HepG2 (cell line): Measurements from ENCODE around the gene ACADS. TPM values are rescaled to one million over a fixed set of nuclear protein-coding genes. Genes with fewer than 3 reads are reported as not detected.

ENCODE experiments used
- EED ChIP-seq: sonication (generic); formaldehyde crosslinking; IDR thresholded peaks from 2 replicates; pipeline ENCODE4 v1.5.0; 2020; ENCODE audit warnings: mild to moderate bottlenecking, missing genetic modification reagents
- ELF1 ChIP-seq: sonication (generic); formaldehyde crosslinking; IDR thresholded peaks from 2 replicates; pipeline ENCODE4 v1.4.0; 2020; ENCODE audit warnings: missing genetic modification reagents
- FOXA3 ChIP-seq: IDR thresholded peaks from 2 replicates; pipeline ENCODE4 v1.6.1; 2016; ENCODE audit warnings: missing genetic modification reagents, missing compliant biosample characterization
- GABPB1 ChIP-seq: IDR thresholded peaks from 2 replicates; pipeline ENCODE4 v1.6.1; 2016; ENCODE audit warnings: mild to moderate bottlenecking, missing genetic modification reagents, moderate library complexity, missing compliant biosample characterization
- HES4 ChIP-seq: sonication (generic); formaldehyde crosslinking; IDR thresholded peaks from 2 replicates; pipeline ENCODE4 v1.9.0; 2021; ENCODE audit warnings: mild to moderate bottlenecking, missing genetic modification reagents, borderline replicate concordance
- HMG20A ChIP-seq: IDR thresholded peaks from 2 replicates; pipeline ENCODE4 v1.6.1; 2016; ENCODE audit warnings: borderline replicate concordance
- NONO ChIP-seq, 2 experiments: fragments of 450-650 bp in 1 of 2; sonication (generic) in 1 of 2; formaldehyde crosslinking in 1 of 2; IDR thresholded peaks in 1 of 2; conservative IDR thresholded peaks in 1 of 2; 2 replicates each; pipeline versions ENCODE4 v1.6.1 to v1.8.0; 2017 to 2022; ENCODE audit warnings: mild to moderate bottlenecking in 1 of 2, missing genetic modification reagents in 1 of 2, moderate library complexity in 1 of 2
- PRDM10 ChIP-seq: sonication (generic); formaldehyde crosslinking; IDR thresholded peaks from 2 replicates; pipeline ENCODE4 v1.4.0; 2020; ENCODE audit warnings: low read depth, missing genetic modification reagents
- RCOR2 ChIP-seq: IDR thresholded peaks from 2 replicates; pipeline ENCODE4 v1.6.1; 2016; ENCODE audit warnings: missing biosample characterization, missing genetic modification reagents
- TEAD2 ChIP-seq: sonication (generic); formaldehyde crosslinking; IDR thresholded peaks from 2 replicates; pipeline ENCODE4 v1.9.0; 2021; ENCODE audit warnings: missing genetic modification reagents
- TP53 ChIP-seq: sonication (generic); formaldehyde crosslinking; conservative IDR thresholded peaks from 2 replicates; pipeline ENCODE4 v1.4.0; 2020; ENCODE audit warnings: missing genetic modification reagents
- ZBED4 ChIP-seq: sonication (generic); formaldehyde crosslinking; IDR thresholded peaks from 2 replicates; pipeline ENCODE4 v1.4.0; 2020; ENCODE audit warnings: missing genetic modification reagents, borderline replicate concordance
- ZC3H4 ChIP-seq: sonication (generic); formaldehyde crosslinking; IDR thresholded peaks from 2 replicates; pipeline ENCODE4 v1.4.0; 2020; ENCODE audit warnings: missing genetic modification reagents, borderline replicate concordance
- ZFY ChIP-seq: sonication (generic); formaldehyde crosslinking; IDR thresholded peaks from 2 replicates; pipeline ENCODE4 v1.4.0; 2020; ENCODE audit warnings: missing genetic modification reagents
- ZNF432 ChIP-seq: sonication (generic); formaldehyde crosslinking; IDR thresholded peaks from 2 replicates; pipeline ENCODE4 v1.5.0; 2020; ENCODE audit warnings: missing genetic modification reagents, mild to moderate bottlenecking, borderline replicate concordance
- ZNF772 ChIP-seq: sonication (generic); formaldehyde crosslinking; IDR thresholded peaks from 2 replicates; pipeline ENCODE4 v1.5.0; 2020; ENCODE audit warnings: mild to moderate bottlenecking, missing genetic modification reagents
- ZNF775 ChIP-seq: sonication (generic); formaldehyde crosslinking; IDR thresholded peaks from 2 replicates; pipeline ENCODE4 v1.4.0; 2020; ENCODE audit warnings: missing genetic modification reagents, mild to moderate bottlenecking, moderate library complexity, borderline replicate concordance
- ZNF850 ChIP-seq: sonication (generic); formaldehyde crosslinking; conservative IDR thresholded peaks from 2 replicates; pipeline ENCODE4 v1.9.0; 2021; ENCODE audit warnings: mild to moderate bottlenecking, missing genetic modification reagents
- polyA plus RNA-seq, 8 experiments: library from polyadenylated mRNA; depleted of rRNA in 3 of 8; stranded (reverse) in 7 of 8; unstranded in 1 of 8; fragments of >200 nt; fragmentation: Illumina TruSeq in 4 of 8; extraction: Trizol in 4 of 8; gene quantifications; 2 replicates each; pipeline versions ENCODE4 v1.2.1 to v1.2.3, GENCODE V29; 2011 to 2016; ENCODE audit warnings: low read depth in 4 of 8, missing spikeins in 1 of 8, mixed read lengths in 1 of 8; ENCODE audit not compliant: insufficient read depth in 1 of 8
- total RNA-seq, 5 experiments: library from RNA; depleted of rRNA; stranded (reverse); fragments of >200 nt; fragmentation: Illumina TruSeq; extraction: Trizol; gene quantifications; 2 replicates each; pipeline ENCODE4 v1.2.3, GENCODE V29; 2016; ENCODE audit warnings: low read depth in 1 of 5
- TF ChIP-seq, protein P1 (sequence below): fragments of 450-650 bp; IDR thresholded peaks from 2 replicates; pipeline ENCODE4 v1.6.1; 2017; ENCODE audit warnings: mild to moderate bottlenecking

Gene ACADS
- total and polyA plus RNA-seq, 2 of the 13 experiments (the other 11 are each of a cell fraction or from before 2014, with no cell fraction given) = 17.4 to 27.7 TPM

DNA sequence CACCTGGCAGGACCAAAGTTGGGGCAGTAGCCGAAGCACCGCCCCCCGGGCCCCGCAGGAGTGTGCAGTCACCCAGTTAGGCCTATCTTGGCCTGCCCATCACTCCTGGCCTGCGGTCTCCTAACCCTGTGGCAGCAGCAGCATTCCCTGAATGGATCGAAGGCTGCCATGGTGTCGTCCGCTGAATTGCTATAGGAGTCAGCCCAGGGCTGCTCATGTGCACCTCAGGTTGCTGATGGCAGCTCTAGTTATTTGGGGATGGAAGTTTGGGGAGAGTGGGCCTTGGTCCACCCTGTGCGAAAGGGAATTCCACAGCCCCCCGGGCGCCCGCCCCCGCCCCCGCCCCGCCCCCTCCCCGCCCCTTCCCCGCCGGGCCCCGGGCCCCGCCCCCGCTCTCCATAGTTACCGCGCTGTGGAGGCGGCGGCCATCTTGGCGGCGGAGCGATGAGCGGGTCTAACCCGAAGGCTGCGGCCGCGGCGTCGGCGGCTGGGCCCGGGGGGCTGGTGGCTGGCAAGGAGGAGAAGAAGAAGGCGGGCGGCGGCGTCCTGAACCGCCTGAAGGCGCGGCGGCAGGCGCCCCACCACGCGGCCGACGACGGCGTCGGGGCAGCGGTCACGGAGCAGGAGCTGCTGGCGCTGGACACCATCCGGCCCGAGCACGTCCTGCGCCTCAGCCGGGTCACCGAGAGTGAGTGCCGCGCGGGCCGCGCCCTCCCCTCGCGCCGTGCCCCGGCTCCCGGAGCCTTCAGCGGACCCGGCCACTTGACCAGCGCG, 15.4 kb upstream of the ACADS start, which contains the start of gene UNC119B (continued):
- TF ChIP-seq ZBED4 (0 out of 2 replicates have a peak, but pooled peaks have one; percentile 49), HES4 (CRISPR knock-in tag) (0 out of 2 replicates have a peak, but pooled peaks have one; percentile 35), EED (no peak), NONO (IDR thresholded peaks at IDR 0.05) (no peak), NONO (CRISPR knock-in tag; conservative IDR thresholded peaks at IDR 0.05) (peak; percentile 71; the same call in 1 of the 2 replicates), ELF1 (CRISPR knock-in tag) (no peak), TEAD2 (CRISPR knock-in tag) (0 out of 2 replicates have a peak, but pooled peaks have one; percentile 14), ZC3H4 (CRISPR knock-in tag) (no peak), ZNF432 (CRISPR knock-in tag) (no peak), FOXA3 (no peak), ZFY (CRISPR knock-in tag) (peak; percentile 91), ZNF775 (CRISPR knock-in tag) (no peak), TP53 (no peak), GABPB1 (no peak), RCOR2 (no peak), PRDM10 (CRISPR knock-in tag) (peak; percentile 40; the same call in 1 of the 2 replicates), ZNF772 (no peak), ZNF850 (CRISPR knock-in tag) (no peak), HMG20A (no peak)
- TF ChIP-seq, protein P1, sequence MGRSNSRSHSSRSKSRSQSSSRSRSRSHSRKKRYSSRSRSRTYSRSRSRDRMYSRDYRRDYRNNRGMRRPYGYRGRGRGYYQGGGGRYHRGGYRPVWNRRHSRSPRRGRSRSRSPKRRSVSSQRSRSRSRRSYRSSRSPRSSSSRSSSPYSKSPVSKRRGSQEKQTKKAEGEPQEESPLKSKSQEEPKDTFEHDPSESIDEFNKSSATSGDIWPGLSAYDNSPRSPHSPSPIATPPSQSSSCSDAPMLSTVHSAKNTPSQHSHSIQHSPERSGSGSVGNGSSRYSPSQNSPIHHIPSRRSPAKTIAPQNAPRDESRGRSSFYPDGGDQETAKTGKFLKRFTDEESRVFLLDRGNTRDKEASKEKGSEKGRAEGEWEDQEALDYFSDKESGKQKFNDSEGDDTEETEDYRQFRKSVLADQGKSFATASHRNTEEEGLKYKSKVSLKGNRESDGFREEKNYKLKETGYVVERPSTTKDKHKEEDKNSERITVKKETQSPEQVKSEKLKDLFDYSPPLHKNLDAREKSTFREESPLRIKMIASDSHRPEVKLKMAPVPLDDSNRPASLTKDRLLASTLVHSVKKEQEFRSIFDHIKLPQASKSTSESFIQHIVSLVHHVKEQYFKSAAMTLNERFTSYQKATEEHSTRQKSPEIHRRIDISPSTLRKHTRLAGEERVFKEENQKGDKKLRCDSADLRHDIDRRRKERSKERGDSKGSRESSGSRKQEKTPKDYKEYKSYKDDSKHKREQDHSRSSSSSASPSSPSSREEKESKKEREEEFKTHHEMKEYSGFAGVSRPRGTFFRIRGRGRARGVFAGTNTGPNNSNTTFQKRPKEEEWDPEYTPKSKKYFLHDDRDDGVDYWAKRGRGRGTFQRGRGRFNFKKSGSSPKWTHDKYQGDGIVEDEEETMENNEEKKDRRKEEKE = no peak
